ENCODE data around the gene ZC2HC1B. TPM values are rescaled to one million over a fixed set of nuclear protein-coding genes. Genes with fewer than 3 reads are reported as not detected.
A peak's percentile ranks its signal among the peaks of the same experiment; 100 is the strongest.

ZC2HC1B gene
- total RNA-seq, 1 experiment from 2014 or later: not detected

DNA sequence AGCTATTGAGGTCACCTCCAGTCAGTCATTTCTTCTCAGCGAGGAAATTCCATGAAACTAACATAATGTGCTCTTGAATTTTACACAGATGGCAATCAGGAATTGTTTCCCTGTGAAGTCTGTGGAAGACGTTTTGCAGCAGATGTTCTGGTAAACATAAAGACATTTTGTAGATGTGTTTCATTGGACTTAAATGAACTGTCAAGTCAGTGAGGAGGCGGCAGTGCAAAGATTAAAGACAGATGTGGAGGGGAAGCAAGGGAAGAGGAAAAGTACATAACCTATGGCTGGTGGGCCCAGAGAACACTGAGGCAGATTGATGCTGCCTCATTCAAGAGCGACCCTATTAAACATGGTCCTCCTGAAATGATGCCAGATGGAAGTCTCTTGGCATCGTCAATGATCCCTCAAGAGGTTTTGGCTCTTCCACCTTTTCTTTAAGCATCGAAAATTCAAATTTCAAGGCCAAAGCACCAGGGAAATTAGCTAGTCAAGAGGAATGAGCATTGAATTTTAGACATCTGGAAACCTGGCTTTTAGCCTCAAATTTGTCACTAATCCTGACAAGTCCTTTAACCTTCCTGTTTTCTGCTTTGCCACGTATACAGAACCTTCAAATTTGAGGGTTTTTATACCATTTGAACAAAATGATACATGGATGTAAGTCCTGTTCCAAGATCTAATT, 20.1 kb downstream of the ZC2HC1B start:
- whole genome bisulfite sequencing (ENCODE audit: extremely low coverage, insufficient read length, low lambda C conversion rate): no CpG with 5 or more reads among the region's 7 CpGs
- no peaks in the 10 kb centered on the region for H3K9me3 Mint-ChIP-seq
- TF ChIP-seq, protein P1, sequence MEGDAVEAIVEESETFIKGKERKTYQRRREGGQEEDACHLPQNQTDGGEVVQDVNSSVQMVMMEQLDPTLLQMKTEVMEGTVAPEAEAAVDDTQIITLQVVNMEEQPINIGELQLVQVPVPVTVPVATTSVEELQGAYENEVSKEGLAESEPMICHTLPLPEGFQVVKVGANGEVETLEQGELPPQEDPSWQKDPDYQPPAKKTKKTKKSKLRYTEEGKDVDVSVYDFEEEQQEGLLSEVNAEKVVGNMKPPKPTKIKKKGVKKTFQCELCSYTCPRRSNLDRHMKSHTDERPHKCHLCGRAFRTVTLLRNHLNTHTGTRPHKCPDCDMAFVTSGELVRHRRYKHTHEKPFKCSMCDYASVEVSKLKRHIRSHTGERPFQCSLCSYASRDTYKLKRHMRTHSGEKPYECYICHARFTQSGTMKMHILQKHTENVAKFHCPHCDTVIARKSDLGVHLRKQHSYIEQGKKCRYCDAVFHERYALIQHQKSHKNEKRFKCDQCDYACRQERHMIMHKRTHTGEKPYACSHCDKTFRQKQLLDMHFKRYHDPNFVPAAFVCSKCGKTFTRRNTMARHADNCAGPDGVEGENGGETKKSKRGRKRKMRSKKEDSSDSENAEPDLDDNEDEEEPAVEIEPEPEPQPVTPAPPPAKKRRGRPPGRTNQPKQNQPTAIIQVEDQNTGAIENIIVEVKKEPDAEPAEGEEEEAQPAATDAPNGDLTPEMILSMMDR (conservative IDR thresholded peaks at IDR 0.05): no peak

More for the DNA sequence above, 20.1 kb downstream of the ZC2HC1B start:
- Histone ChIP-seq H3K18ac (ENCODE audit: insufficient read length, low read depth, low read length) (no peak overlapping the region), H4K91ac (ENCODE audit: insufficient read length, low read depth, low read length) (no peak overlapping the region), H3K4me2 (ENCODE audit: insufficient read depth, insufficient read length, low read length) (no peak overlapping the region), H3K27ac (ENCODE audit: insufficient read length, low read depth, low read length) (no peak overlapping the region), H3K4ac (ENCODE audit: low read depth, low read length) (no peak overlapping the region), H2BK15ac (ENCODE audit: low read depth, low read length) (no peak overlapping the region), H2BK12ac (ENCODE audit: insufficient read length, low read depth, low read length) (no peak overlapping the region), H2AK5ac (ENCODE audit: insufficient read length, low read length) (peak overlapping the region; percentile 2), H4K5ac (ENCODE audit: insufficient read length, low read depth, low read length) (no peak overlapping the region), H3K23ac (ENCODE audit: insufficient read length, low read depth, low read length) (no peak overlapping the region), H3K23me2 (ENCODE audit: insufficient read length, low read depth, low read length, poor library complexity, severe bottlenecking) (no peaks in the 10 kb centered on the region), H3K4me1 (ENCODE audit: insufficient read depth, low read length) (no peaks in the 10 kb centered on the region), H2BK20ac (ENCODE audit: low read depth, low read length, poor library complexity, severe bottlenecking) (no peak overlapping the region), H3K9me3 (ENCODE audit: control insufficient read depth, low read depth, low read length) (no peaks in the 10 kb centered on the region), H2BK120ac (ENCODE audit: low read depth, low read length, poor library complexity, severe bottlenecking) (no peak overlapping the region), H3T11ph (ENCODE audit: low read length) (no peak overlapping the region), H2BK5ac (ENCODE audit: insufficient read length, low read length) (no peak overlapping the region), H3K27me3 (ENCODE audit: insufficient read depth, low read length) (no peaks in the 10 kb centered on the region), H3K79me2 (ENCODE audit: insufficient read depth, low read length) (no peaks in the 10 kb centered on the region), H3K56ac (ENCODE audit: insufficient read length, low read depth, low read length) (no peak overlapping the region), H3K79me1 (ENCODE audit: insufficient read depth, low read depth, low read length, poor library complexity, severe bottlenecking) (no peaks in the 10 kb centered on the region), H3K9ac (ENCODE audit: extremely low read depth, insufficient read length, low read length) (no peak overlapping the region), H4K8ac (replicated peaks; ENCODE audit: insufficient read length, low read depth, low read length) (no peak overlapping the region), H2AFZ (ENCODE audit: low read length) (no peak overlapping the region), H3K14ac (ENCODE audit: insufficient read depth, low read length) (no peak overlapping the region), H4K20me1 (ENCODE audit: control insufficient read depth, insufficient read depth, insufficient read length) (no peaks in the 10 kb centered on the region)
- no peak for DNase-seq
- H3K27me3 Mint-ChIP-seq (ENCODE audit: low read depth): no peaks in the 10 kb centered on the region; the same call in 1 of the 2 replicates
- H3K36me3 Mint-ChIP-seq (ENCODE audit: insufficient read depth in 1 of 3, low read depth in 3 of 3): no peaks in the 10 kb centered on the region
- H3K27ac Mint-ChIP-seq: no peak overlapping the region
- no peak overlapping the region for H3K4me3 Mint-ChIP-seq
- 0 out of 4 replicates have a peak, but pooled peaks cover 0 to 1% of the 10 kb centered on the region in 2 experiments for H3K4me1 Mint-ChIP-seq
